OCI-LY3 (cell line): ENCODE measurements around the gene DHX57.

Experiments used
- H2AFZ ChIP-seq: fragments of 200-600, 300-600 bp; shearing (Covaris generic); 2 replicates; pipeline ENCODE4 v1.6.0; 2014; ENCODE audit warnings: antibody characterized with exemption, low read depth, low read length
- H3K27ac ChIP-seq: fragments of 200-600, 300-600 bp; sonication (generic); 2 replicates; pipeline ENCODE4 v1.5.1; 2014; ENCODE audit warnings: mild to moderate bottlenecking, low read length, moderate library complexity, mixed read lengths
- H3K27me3 ChIP-seq: fragments of 200-600, 300-600 bp; sonication (generic); 2 replicates; pipeline ENCODE4 v1.6.1; 2014; ENCODE audit warnings: low read depth, low read length, mixed read lengths
- H3K36me3 ChIP-seq: fragments of 200-600, 300-600 bp; sonication (generic); replicated peaks from 2 replicates; pipeline ENCODE3; 2014; ENCODE audit warnings: low read depth, low read length, mixed read lengths
- H3K4me1 ChIP-seq: fragments of 300-600, 200-600 bp; sonication (generic); 2 replicates; pipeline ENCODE4 v1.6.1; 2014; ENCODE audit warnings: low read length, mixed read lengths
- H3K4me2 ChIP-seq: fragments of 200-600, 300-600 bp; sonication (generic); 2 replicates; pipeline ENCODE4 v1.6.1; 2014; ENCODE audit warnings: low read length, mixed read lengths
- H3K4me3 ChIP-seq: fragments of 300-600, 200-600 bp; sonication (generic); 2 replicates; pipeline ENCODE4 v1.5.1; 2014; ENCODE audit warnings: antibody characterized with exemption, mild to moderate bottlenecking, low read length, moderate library complexity
- H3K79me2 ChIP-seq: fragments of 300-600, 200-600 bp; shearing (Covaris generic); 2 replicates; pipeline ENCODE4 v1.6.1; 2014; ENCODE audit warnings: mild to moderate bottlenecking, low read length, mixed read lengths
- H3K9ac ChIP-seq: fragments of 300-600, 200-600 bp; shearing (Covaris generic); 2 replicates; pipeline ENCODE4 v1.6.0; 2014; ENCODE audit warnings: mild to moderate bottlenecking, low read length, moderate library complexity
- H3K9me3 ChIP-seq: fragments of 200-600, 300-600 bp; shearing (Covaris generic); 2 replicates; pipeline ENCODE4 v1.6.1; 2014; ENCODE audit warnings: low read length, mixed read lengths; ENCODE audit not compliant: insufficient read depth
- H4K20me1 ChIP-seq: fragments of 200-600, 300-600 bp; sonication (generic); 2 replicates; pipeline ENCODE4 v1.6.1; 2016; ENCODE audit warnings: low read length, mixed read lengths; ENCODE audit not compliant: insufficient read depth
- EZH2phosphoT487 ChIP-seq: fragments of 200-600 bp; shearing (Covaris generic); IDR thresholded peaks from 2 replicates; pipeline ENCODE4 v1.6.1; 2018; ENCODE audit warnings: antibody characterized with exemption, mixed run types, low read depth
- TF ChIP-seq, protein P1 (sequence below): fragments of 200-600, 300-600 bp; sonication (generic); IDR thresholded peaks from 2 replicates; pipeline ENCODE4 v1.5.1; 2014; ENCODE audit warnings: antibody characterized with exemption, low read length, low read depth

Gene DHX57

DNA sequence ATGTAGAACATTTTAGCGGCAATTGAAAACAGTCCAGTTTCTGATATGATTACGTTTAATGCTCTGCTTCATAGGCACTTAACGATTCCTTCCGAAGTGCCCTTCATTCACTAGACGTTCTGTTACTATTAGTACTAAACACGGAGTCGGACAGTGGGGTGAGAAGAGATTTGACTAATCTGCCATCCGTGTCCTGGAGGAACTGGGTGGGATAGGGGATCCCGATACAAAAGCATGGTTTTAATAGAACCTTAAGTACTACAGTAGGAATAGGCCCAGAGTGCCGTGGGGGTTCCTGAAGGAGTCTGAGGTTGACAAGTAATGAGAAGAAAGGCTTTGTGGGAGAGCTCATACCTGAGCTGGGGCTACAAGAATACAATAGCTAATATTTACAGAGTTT is 673 bp upstream of the DHX57 start:
- peak overlapping the region; percentile 93 for H3K4me2 ChIP-seq
- no peaks in the 10 kb centered on the region for H4K20me1 ChIP-seq
- peak overlapping the region; percentile 64; the same call in 1 of the 2 replicates for H3K9ac ChIP-seq
- no peak for TF ChIP-seq EZH2phosphoT487
- TF ChIP-seq, protein P1, sequence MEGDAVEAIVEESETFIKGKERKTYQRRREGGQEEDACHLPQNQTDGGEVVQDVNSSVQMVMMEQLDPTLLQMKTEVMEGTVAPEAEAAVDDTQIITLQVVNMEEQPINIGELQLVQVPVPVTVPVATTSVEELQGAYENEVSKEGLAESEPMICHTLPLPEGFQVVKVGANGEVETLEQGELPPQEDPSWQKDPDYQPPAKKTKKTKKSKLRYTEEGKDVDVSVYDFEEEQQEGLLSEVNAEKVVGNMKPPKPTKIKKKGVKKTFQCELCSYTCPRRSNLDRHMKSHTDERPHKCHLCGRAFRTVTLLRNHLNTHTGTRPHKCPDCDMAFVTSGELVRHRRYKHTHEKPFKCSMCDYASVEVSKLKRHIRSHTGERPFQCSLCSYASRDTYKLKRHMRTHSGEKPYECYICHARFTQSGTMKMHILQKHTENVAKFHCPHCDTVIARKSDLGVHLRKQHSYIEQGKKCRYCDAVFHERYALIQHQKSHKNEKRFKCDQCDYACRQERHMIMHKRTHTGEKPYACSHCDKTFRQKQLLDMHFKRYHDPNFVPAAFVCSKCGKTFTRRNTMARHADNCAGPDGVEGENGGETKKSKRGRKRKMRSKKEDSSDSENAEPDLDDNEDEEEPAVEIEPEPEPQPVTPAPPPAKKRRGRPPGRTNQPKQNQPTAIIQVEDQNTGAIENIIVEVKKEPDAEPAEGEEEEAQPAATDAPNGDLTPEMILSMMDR: no peak
- peaks cover 9% of the 10 kb centered on the region for H3K4me1 ChIP-seq
- peaks cover 5% of the 10 kb centered on the region for H3K36me3 ChIP-seq
- H3K79me2 ChIP-seq: peaks cover 16% of the 10 kb centered on the region
- H3K9me3 ChIP-seq: no peaks in the 10 kb centered on the region
- no peaks in the 10 kb centered on the region for H3K27me3 ChIP-seq
- no peak overlapping the region for H3K27ac ChIP-seq
- H3K4me3 ChIP-seq: peak overlapping the region; percentile 95
- H2AFZ ChIP-seq: peak overlapping the region; percentile 94

DNA sequence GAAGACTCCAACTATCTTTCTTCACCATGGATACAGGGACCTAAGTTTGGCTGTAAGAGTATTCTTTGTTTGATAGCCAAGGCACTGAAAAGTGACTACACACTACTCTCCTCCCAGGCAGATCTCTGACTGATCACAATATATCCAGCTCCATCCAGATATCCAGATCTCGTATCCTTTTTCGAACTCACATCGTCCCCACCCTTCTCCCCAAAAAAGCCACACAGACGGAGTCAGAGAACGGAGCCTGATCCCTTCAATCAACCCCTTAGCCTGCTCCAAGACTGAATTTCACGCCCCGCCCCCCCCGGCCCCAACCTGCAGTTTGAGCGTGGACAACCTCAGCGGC is 533 bp downstream of the DHX57 start:
- H3K9me3 ChIP-seq: peaks cover 2% of the 10 kb centered on the region; the same call in 1 of the 2 replicates
- TF ChIP-seq EZH2phosphoT487: no peak
- TF ChIP-seq, protein P1: no peak
- peaks cover 9% of the 10 kb centered on the region for H3K4me1 ChIP-seq
- H3K27ac ChIP-seq: no peak overlapping the region
- peak overlapping the region; percentile 95 for H3K4me3 ChIP-seq
- H2AFZ ChIP-seq: peak overlapping the region; percentile 94
- peak overlapping the region; percentile 64 for H3K9ac ChIP-seq
- peak overlapping the region; percentile 93 for H3K4me2 ChIP-seq
- peaks cover 16% of the 10 kb centered on the region for H3K79me2 ChIP-seq
- no peaks in the 10 kb centered on the region for H4K20me1 ChIP-seq
- no peaks in the 10 kb centered on the region for H3K27me3 ChIP-seq
- H3K36me3 ChIP-seq: peaks cover 7% of the 10 kb centered on the region

DNA sequence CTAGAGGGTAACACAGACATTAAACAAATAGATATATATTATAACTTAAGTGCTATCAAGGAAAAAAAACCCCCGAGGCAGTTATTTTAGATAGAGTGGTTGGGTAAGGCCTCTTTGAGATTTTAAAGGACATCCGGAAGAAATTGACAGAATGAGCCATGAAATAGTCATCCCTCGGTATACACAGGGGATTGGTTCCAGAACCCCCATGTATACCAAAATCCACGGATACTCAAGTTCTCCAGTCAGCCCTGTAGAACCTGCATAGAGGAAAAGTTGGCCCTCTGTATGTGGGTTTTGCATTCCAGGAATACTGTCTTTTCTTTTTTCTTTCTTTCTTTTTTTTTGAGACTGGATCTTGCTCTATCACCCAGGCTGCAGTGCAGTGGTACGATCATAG is 2.0 kb downstream of the DHX57 start:
- Histone ChIP-seq H3K79me2 (peaks cover 16% of the 10 kb centered on the region), H4K20me1 (no peaks in the 10 kb centered on the region), H3K9ac (no peak overlapping the region), H3K36me3 (peaks cover 13% of the 10 kb centered on the region), H3K9me3 (peaks cover 5% of the 10 kb centered on the region), H3K27ac (no peak overlapping the region), H3K27me3 (no peaks in the 10 kb centered on the region), H2AFZ (no peak overlapping the region), H3K4me3 (no peak overlapping the region), H3K4me1 (peaks cover 9% of the 10 kb centered on the region), H3K4me2 (no peak overlapping the region)
- TF ChIP-seq EZH2phosphoT487: no peak
- TF ChIP-seq, protein P1: no peak

DNA sequence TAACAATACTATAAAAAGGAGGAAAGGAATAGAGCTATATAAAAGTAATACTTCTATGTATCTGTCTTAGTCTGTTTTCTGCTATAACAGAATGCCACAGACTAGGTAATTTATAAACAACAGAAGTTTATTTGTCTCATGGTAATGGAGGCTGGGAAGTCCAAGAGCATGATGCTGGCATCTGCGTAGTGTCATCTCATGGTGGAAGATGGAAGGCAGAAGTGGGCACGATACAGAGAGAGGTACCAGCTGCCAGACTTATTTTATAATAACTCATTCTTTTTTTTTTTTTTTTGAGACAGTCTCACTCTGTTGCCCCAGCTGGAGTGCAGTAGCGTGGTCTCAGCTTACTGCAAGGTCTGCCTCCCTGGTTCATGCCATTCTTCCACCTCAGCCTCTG is 4.3 kb downstream of the DHX57 start:
- peaks cover 21% of the 10 kb centered on the region for H3K36me3 ChIP-seq
- H3K4me1 ChIP-seq: peaks cover 7% of the 10 kb centered on the region
- TF ChIP-seq EZH2phosphoT487: no peak
- TF ChIP-seq, protein P1: no peak
- H3K4me3 ChIP-seq: no peak overlapping the region
- no peak overlapping the region for H3K9ac ChIP-seq
- no peak overlapping the region for H3K27ac ChIP-seq
- H3K4me2 ChIP-seq: no peak overlapping the region
- no peaks in the 10 kb centered on the region for H4K20me1 ChIP-seq
- H3K9me3 ChIP-seq: peaks cover 5% of the 10 kb centered on the region
- peaks cover 16% of the 10 kb centered on the region for H3K79me2 ChIP-seq
- no peaks in the 10 kb centered on the region for H3K27me3 ChIP-seq
- H2AFZ ChIP-seq: no peak overlapping the region
